NK-92 (cell line): Measurements from ENCODE around the gene PCNX2.

Source experiments
- DNase-seq: peaks from one replicate; lab custom pipeline; 2025; ENCODE audit not compliant: unreplicated experiment; lab: John Stamatoyannopoulos, UW

The PCNX2 gene

GRCh38 chr1:232966663-232967062 lies 328.9 kb downstream of the PCNX2 start:
- DNase-seq: no peak

GRCh38 chr1:232965912-232966217 lies 329.7 kb downstream of the PCNX2 start:
- no peak for DNase-seq

GRCh38 chr1:232965124-232965911 lies 330.2 kb downstream of the PCNX2 start:
- no peak for DNase-seq

GRCh38 chr1:232964601-232965000 lies 330.9 kb downstream of the PCNX2 start:
- no peak for DNase-seq

- DNase-seq: no peak
Observed at GRCh38 chr1:232962761-232963745, 332.5 kb downstream of the PCNX2 start.

GRCh38 chr1:232958067-232958466 lies 337.5 kb downstream of the PCNX2 start:
- no peak for DNase-seq

- DNase-seq: no peak
Observed at GRCh38 chr1:232956081-232956480, 339.4 kb downstream of the PCNX2 start.

- DNase-seq: no peak
Observed at GRCh38 chr1:232954594-232955365, 340.7 kb downstream of the PCNX2 start.

- DNase-seq: no peak
Observed at GRCh38 chr1:232952514-232953499, 342.7 kb downstream of the PCNX2 start.

- no peak for DNase-seq
Observed at GRCh38 chr1:232951605-232952004, 343.9 kb downstream of the PCNX2 start.

GRCh38 chr1:232951180-232951579 lies 344.3 kb downstream of the PCNX2 start:
- no peak for DNase-seq

- peak; percentile 73 for DNase-seq
Observed at GRCh38 chr1:232950197-232951176, 345.0 kb downstream of the PCNX2 start, which contains the start of gene NTPCR. Gene NTPCR (plus strand): TSS chr1:232950611. CDS start chr1:232950711, 100 bp downstream.

GRCh38 chr1:232949636-232950196 lies 345.8 kb downstream of the PCNX2 start:
- no peak for DNase-seq

- DNase-seq: no peak
Observed at GRCh38 chr1:232944347-232944746, 351.2 kb downstream of the PCNX2 start.

GRCh38 chr1:232943679-232944252 lies 351.8 kb downstream of the PCNX2 start:
- no peak for DNase-seq

GRCh38 chr1:232942413-232943294 lies 352.9 kb downstream of the PCNX2 start:
- DNase-seq: no peak

- no peak for DNase-seq
Observed at GRCh38 chr1:232940262-232940661, 355.3 kb downstream of the PCNX2 start.
